GM12865 (cell line): ENCODE measurements around the gene PLXNA2.

Source experiments
- DNase-seq: peaks from one replicate; pipeline ENCODE4 v3.0.0; 2010; ENCODE audit warnings: low read depth
- H3K4me3 ChIP-seq: 2 replicates; pipeline ENCODE4 v1.5.1; 2011; ENCODE audit warnings: mild to moderate bottlenecking, low read depth, low read length, control low read depth
- TF ChIP-seq, protein P1 (sequence below): IDR thresholded peaks from 2 replicates; pipeline ENCODE4 v1.5.1; 2011; ENCODE audit warnings: low read length, control low read depth, low read depth, inconsistent platforms; ENCODE audit not compliant: insufficient read depth; ENCODE audit errors: missing control alignments

PLXNA2 gene

DNA sequence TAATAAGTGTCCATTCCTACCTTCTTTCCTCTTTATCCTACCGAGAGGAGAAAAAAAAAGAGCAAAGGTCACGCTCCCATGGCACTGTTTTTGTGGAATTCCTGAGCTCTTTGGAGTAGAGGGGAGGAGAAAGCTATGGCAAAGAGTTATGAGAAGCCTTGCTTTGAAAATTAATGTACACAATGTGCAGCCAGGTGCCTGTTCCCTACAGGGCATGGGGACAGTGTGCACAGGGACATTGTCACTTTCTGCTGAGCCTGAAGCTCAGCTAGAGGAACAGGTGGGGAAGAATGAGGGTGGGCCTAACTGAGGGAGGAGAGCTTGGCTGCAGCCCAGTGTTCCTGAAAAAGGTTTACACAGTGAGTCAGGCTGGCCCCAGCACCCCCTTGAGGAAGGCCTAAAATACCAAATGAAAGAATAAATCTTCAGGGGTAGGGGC, 66.1 kb downstream of the PLXNA2 start:
- TF ChIP-seq, protein P1, sequence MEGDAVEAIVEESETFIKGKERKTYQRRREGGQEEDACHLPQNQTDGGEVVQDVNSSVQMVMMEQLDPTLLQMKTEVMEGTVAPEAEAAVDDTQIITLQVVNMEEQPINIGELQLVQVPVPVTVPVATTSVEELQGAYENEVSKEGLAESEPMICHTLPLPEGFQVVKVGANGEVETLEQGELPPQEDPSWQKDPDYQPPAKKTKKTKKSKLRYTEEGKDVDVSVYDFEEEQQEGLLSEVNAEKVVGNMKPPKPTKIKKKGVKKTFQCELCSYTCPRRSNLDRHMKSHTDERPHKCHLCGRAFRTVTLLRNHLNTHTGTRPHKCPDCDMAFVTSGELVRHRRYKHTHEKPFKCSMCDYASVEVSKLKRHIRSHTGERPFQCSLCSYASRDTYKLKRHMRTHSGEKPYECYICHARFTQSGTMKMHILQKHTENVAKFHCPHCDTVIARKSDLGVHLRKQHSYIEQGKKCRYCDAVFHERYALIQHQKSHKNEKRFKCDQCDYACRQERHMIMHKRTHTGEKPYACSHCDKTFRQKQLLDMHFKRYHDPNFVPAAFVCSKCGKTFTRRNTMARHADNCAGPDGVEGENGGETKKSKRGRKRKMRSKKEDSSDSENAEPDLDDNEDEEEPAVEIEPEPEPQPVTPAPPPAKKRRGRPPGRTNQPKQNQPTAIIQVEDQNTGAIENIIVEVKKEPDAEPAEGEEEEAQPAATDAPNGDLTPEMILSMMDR: no peak
- no peak for DNase-seq
- no peak overlapping the region for H3K4me3 ChIP-seq

DNA sequence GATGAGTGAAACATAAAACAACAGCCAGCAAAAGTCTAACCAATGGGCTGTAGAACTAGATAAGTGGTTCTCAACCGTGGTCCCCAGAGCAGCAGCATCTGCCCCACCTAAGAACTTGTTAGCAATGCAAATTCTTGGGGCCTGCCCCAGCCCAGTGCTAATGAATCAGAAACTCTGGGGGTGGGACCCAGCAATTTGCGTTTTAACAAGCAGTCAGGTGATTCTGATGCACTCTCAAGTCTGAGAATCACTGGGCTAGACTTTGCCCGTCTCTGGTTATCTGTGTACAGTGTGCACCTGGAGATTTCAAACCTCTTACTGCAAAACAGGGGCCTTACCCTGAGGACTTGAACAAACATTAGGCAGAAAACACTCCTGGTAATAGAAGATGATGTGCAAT, 66.5 kb downstream of the PLXNA2 start:
- H3K4me3 ChIP-seq: no peak overlapping the region
- DNase-seq: no peak
- TF ChIP-seq, protein P1: no peak

DNA sequence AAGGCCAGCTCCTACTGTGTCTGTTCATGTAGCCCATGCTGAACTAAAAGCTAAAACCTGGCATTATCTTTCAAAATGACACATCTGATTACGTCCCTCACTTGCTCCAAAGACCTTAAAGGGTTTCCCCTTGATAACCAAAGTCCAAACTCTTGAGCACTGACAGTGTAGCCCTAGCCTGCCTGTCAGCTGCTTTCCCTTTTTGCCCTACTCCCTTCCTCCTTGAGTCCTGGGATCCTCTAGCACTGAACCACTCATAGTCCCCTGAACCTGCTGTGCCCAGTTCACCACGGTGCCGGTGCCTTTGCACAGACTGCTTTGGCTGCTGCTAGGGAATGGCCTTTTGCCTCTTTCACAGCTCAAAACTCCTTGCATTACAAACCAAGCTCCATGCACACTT, 67.5 kb downstream of the PLXNA2 start:
- TF ChIP-seq, protein P1: no peak
- no peak overlapping the region for H3K4me3 ChIP-seq
- DNase-seq: no peak

DNA sequence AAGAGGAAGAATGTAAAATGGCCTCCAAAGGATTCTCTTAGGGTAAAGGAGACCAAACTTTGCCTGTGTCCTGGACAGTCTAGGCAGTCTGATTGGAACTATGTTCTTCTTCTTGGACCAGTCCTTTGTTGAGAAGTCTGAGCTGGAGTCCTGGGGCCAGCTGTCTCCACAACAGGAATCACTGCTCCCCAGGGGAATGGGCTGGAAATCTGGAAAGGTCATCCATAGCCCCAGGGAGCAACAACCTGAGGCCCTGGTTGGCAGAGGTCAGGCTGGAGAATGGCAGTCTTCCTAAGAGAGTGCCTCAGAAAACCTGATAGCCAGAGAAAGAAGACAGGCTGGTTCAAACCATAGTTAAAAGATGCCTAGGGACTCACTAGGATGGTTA, 68.7 kb downstream of the PLXNA2 start:
- TF ChIP-seq, protein P1: no peak
- DNase-seq: no peak
- no peak overlapping the region for H3K4me3 ChIP-seq

DNA sequence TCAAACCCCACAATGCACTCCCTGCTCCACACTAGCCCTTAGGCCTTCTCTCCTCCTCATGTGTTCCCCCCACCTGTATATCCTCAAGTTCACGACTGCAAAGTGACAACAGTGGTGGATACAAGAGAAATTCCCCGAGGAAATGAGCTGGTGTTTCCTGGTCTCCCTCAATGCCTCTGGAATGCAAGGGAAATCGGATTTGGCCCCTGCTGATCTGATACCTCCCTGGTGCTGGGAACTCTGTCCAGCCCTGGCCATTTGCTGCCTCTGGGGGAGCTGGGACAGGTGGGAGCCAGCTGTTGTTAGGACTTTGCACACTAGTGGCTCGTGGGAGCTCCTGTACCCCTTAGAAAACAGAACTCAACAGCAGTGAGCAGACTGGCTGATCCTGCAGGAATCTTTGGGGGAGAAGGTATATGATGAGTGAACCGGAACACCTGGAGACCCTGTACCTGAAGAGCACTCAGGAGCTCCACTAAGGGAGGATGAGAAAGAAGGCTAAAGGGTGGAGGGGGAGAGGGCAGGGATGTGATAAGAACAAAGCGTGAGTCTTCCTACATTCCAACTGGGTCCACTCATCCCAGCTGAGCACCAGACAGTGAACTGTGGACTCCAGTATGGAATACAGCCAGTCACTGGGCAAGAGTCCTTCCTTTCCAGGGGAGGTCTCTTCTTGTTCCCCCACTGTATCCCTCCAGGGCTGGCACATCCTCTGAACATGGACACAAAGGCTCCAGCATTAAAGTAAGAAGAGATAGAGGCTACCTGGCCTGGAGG, 69.3 kb downstream of the PLXNA2 start:
- TF ChIP-seq, protein P1: no peak
- no peak for DNase-seq
- H3K4me3 ChIP-seq: no peak overlapping the region

DNA sequence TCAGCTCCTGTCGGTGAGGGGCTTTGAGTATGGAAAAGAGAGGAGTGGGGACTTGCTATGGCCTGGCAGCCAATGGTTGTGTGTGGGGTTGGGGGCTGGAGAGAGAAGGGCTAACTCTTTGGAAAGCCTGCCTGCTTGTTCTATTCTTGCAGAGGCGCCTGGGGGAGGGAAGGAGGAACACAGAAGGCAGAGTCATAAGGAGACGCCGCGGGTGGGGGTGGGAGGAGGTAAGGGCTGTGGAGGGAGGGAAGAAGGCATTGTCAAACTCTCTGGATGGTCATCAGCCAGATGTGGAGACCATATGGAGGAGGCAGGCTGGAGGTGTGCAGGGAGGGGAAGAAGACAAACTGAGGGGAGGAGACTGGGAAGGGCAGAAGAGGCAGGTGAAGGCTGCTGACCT, 70.0 kb downstream of the PLXNA2 start:
- H3K4me3 ChIP-seq: no peak overlapping the region
- TF ChIP-seq, protein P1: no peak
- no peak for DNase-seq

DNA sequence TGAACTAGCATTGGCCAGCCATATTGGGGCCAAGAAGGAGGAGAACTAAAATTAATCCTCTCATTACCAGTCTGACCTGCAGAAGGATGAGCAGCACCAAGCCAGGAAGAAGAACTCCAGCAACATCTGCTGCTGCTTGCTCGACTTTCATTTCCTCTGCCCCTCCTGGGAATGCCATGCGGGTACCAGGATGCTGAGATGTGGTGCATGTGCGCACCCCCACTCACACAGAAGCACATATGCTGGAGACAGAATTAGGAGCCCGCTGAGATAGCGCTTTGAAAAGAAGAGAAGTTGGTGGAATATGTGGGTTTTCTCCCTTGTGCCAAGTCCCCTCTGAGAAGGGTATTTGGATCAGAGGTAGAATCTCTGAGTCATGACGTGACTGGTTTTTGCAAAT, 70.4 kb downstream of the PLXNA2 start:
- no peak for DNase-seq
- H3K4me3 ChIP-seq: no peak overlapping the region
- TF ChIP-seq, protein P1: no peak
